Uterus (tissue), 4 donors: Measurements from ENCODE around the gene ADAMTS12. TPM values are rescaled to one million over a fixed set of nuclear protein-coding genes. Genes with fewer than 3 reads are reported as not detected.
A peak's percentile ranks its signal among the peaks of the same experiment; 100 is the strongest.

ENCODE experiments used
- DNase-seq, 2 donors: peaks; one replicate each; pipeline ENCODE4 v3.0.0-alpha.2; 2019 to 2020
- H3K27ac ChIP-seq, 2 donors: fragments of 200-600 bp; sonication (generic); 1 replicate in 1 of 2; 2 replicates in 1 of 2; pipeline ENCODE4 v1.5.1; 2016 to 2018
- H3K27me3 ChIP-seq, 2 donors: fragments of 200-600 bp; sonication (generic); one replicate each; pipeline ENCODE4 v1.5.1; 2018 to 2019; ENCODE audit warnings: control low read depth in 1 of 2
- H3K36me3 ChIP-seq, 2 donors: fragments of 200-600 bp; sonication (generic); one replicate each; pipeline ENCODE4 v1.5.1; 2019; ENCODE audit warnings: control low read depth in 1 of 2
- H3K4me1 ChIP-seq, 2 donors: fragments of 200-600 bp; sonication (generic); one replicate each; pipeline ENCODE4 v1.5.1; 2018 to 2019; ENCODE audit warnings: control low read depth in 1 of 2
- H3K4me3 ChIP-seq, 2 donors: fragments of 200-600 bp; sonication (generic); 1 replicate in 1 of 2; 2 replicates in 1 of 2; pipeline ENCODE4 v1.5.1; 2018 to 2019; ENCODE audit warnings: mild to moderate bottlenecking in 1 of 2
- H3K9me3 ChIP-seq, 2 donors: fragments of 200-600 bp; sonication (generic); one replicate each; pipeline ENCODE4 v1.5.1; 2019; ENCODE audit warnings: control low read depth in 1 of 2
- POLR2A ChIP-seq, 2 donors: fragments of 450-650 bp; IDR thresholded peaks; one replicate each; pipeline ENCODE4 v1.6.1; 2016; ENCODE audit warnings: antibody characterized with exemption in 2 of 2, mild to moderate bottlenecking in 1 of 2, moderate library complexity in 1 of 2
- intact Hi-C: fragments of 100-400 bp; cut with DNase I; formaldehyde crosslinking; loops from one replicate; pipeline ENCODE4 v1.15.1; 2023; ENCODE audit warnings: low total_unique reads
- total RNA-seq, 4 donors: library from RNA; depleted of rRNA in 3 of 4; stranded (reverse); fragments of >200 nt in 3 of 4; gene quantifications; one replicate each; pipeline versions ENCODE4 v1.1.0 to v1.2.4, GENCODE V29; 2014 to 2023
- TF ChIP-seq, protein P1 (sequence below), 4 experiments: fragments of 200-600 bp in 2 of 4; fragments of 450-650 bp in 2 of 4; sonication (generic) in 2 of 4; IDR thresholded peaks; one replicate each; pipeline ENCODE4 v1.5.1; 2016 to 2019; ENCODE audit warnings: antibody characterized with exemption in 4 of 4, mild to moderate bottlenecking in 2 of 4, moderate library complexity in 1 of 4
- donor health status: DM: yes; HTN: yes; CAD: no.

The ADAMTS12 gene
- total RNA-seq, 4 donors from 2014 or later = 0.51 to 37.5 (median 15.6) TPM

- H3K36me3 ChIP-seq = no peaks in the 10 kb centered on the region
- H3K27me3 ChIP-seq = no peaks in the 10 kb centered on the region
- H3K27ac ChIP-seq = peak overlapping the region; percentile 45 to 88
- no peaks in the 10 kb centered on the region for H3K9me3 ChIP-seq
- no peak for DNase-seq
- TF ChIP-seq, protein P1, sequence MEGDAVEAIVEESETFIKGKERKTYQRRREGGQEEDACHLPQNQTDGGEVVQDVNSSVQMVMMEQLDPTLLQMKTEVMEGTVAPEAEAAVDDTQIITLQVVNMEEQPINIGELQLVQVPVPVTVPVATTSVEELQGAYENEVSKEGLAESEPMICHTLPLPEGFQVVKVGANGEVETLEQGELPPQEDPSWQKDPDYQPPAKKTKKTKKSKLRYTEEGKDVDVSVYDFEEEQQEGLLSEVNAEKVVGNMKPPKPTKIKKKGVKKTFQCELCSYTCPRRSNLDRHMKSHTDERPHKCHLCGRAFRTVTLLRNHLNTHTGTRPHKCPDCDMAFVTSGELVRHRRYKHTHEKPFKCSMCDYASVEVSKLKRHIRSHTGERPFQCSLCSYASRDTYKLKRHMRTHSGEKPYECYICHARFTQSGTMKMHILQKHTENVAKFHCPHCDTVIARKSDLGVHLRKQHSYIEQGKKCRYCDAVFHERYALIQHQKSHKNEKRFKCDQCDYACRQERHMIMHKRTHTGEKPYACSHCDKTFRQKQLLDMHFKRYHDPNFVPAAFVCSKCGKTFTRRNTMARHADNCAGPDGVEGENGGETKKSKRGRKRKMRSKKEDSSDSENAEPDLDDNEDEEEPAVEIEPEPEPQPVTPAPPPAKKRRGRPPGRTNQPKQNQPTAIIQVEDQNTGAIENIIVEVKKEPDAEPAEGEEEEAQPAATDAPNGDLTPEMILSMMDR (IDR thresholded peaks at IDR 0.05) = peak in 2 of 4 experiments; percentile 14 to 17
- no peak for TF ChIP-seq POLR2A (IDR thresholded peaks at IDR 0.05)
- H3K4me1 ChIP-seq = no peaks in the 10 kb centered on the region
- intact Hi-C loops = no loop called here
- H3K4me3 ChIP-seq = peak overlapping the region; percentile 23 to 37
Observed at GRCh38 chr5:33890131-33891032, 1.4 kb downstream of the ADAMTS12 start.

DNA sequence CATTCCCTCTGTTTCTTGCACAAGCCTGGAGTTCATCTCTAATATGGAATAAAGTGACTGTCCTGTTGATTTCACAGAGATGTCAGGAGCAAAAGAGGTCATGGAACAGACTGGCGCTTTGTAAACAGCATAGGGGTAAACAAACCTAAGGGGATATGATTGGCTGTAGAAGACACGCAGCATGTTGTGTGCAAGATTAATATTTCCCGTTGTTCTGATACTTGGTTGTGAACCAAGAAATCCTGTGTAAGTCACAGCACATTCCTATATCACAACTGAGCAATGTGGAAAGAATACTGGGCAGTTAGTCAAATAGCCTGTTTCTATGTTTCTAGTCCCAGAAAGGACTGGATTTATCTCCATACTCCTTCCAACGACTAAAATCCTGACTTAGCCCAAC is 3.2 kb downstream of the ADAMTS12 start:
- Histone ChIP-seq H3K27ac (no peak overlapping the region), H3K36me3 (no peaks in the 10 kb centered on the region), H3K4me3 (no peak overlapping the region), H3K4me1 (no peaks in the 10 kb centered on the region), H3K27me3 (no peaks in the 10 kb centered on the region), H3K9me3 (no peaks in the 10 kb centered on the region)
- DNase-seq = no peak
- intact Hi-C loops = no loop called here
- TF ChIP-seq POLR2A (IDR thresholded peaks at IDR 0.05) = no peak
- TF ChIP-seq, protein P1 (IDR thresholded peaks at IDR 0.05) = no peak

DNA sequence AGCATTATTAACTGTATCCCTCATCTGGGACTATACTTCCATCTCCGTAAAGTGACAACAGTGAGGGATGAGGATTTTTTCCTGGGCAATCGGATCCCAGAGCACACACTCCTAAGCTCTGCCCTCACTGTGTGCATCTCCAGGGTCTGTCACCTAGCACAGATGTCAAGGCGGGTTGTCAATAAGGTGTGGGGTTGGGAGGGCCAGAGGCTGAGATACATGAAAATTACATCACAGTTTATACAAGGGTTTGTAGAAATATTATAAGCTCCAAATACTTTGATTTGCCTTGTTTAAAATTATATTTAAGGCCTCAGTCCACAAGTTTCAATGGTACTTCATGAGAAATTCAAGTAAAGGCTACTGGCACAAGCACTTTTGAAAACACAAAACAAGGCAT is 4.5 kb downstream of the ADAMTS12 start:
- TF ChIP-seq POLR2A (IDR thresholded peaks at IDR 0.05) = no peak
- TF ChIP-seq, protein P1 (IDR thresholded peaks at IDR 0.05) = no peak
- no peak for DNase-seq
- Histone ChIP-seq H3K4me3 (no peak overlapping the region), H3K9me3 (no peaks in the 10 kb centered on the region), H3K4me1 (no peaks in the 10 kb centered on the region), H3K36me3 (no peaks in the 10 kb centered on the region), H3K27me3 (no peaks in the 10 kb centered on the region), H3K27ac (no peak overlapping the region)
- intact Hi-C loops = no loop called here

GRCh38 chr5:33886283-33886682 is 5.5 kb downstream of the ADAMTS12 start:
- no peaks in the 10 kb centered on the region for H3K9me3 ChIP-seq
- H3K36me3 ChIP-seq = no peaks in the 10 kb centered on the region
- intact Hi-C loops = no loop called here
- TF ChIP-seq POLR2A (IDR thresholded peaks at IDR 0.05) = no peak
- TF ChIP-seq, protein P1 (IDR thresholded peaks at IDR 0.05) = no peak
- H3K4me3 ChIP-seq = no peak overlapping the region
- no peaks in the 10 kb centered on the region for H3K27me3 ChIP-seq
- no peaks in the 10 kb centered on the region for H3K4me1 ChIP-seq
- no peak overlapping the region for H3K27ac ChIP-seq
- DNase-seq = no peak

DNA sequence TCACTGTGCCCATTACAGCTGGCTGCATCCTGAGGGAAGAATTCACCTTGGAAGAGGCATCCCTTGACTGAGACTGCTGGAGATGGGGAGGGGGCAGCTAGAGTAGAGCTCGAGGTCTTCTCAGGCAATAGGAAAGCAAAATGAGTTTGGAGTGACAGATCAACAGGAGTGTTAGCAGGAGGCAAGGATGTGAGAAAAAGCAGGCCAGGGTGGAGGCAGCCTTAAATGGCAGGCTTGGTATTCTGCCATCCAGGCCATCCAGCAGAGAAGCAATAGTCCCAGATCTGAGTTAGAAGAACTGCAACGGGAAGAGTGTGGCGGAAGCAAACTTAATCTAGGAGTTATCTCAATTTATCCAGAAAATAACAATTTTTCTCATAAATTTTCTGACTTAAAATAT is 6.1 kb downstream of the ADAMTS12 start:
- TF ChIP-seq POLR2A (IDR thresholded peaks at IDR 0.05) = no peak
- intact Hi-C loops = no loop called here
- no peaks in the 10 kb centered on the region for H3K4me1 ChIP-seq
- no peak overlapping the region for H3K4me3 ChIP-seq
- H3K27me3 ChIP-seq = no peaks in the 10 kb centered on the region
- H3K9me3 ChIP-seq = no peaks in the 10 kb centered on the region
- DNase-seq = no peak
- H3K27ac ChIP-seq = no peak overlapping the region
- no peaks in the 10 kb centered on the region for H3K36me3 ChIP-seq
